Ishikawa (cell line): Measurements from ENCODE around the gene CPLANE1.

ENCODE experiments used
- CEBPB ChIP-seq: IDR thresholded peaks from 2 replicates; pipeline ENCODE4 v1.6.1; 2012
- CREB1 ChIP-seq: IDR thresholded peaks from 2 replicates; pipeline ENCODE4 v1.6.1; 2012; ENCODE audit warnings: low read depth
- EP300 ChIP-seq: IDR thresholded peaks from 2 replicates; pipeline ENCODE4 v1.6.1; 2012; ENCODE audit warnings: borderline replicate concordance
- FOXM1 ChIP-seq: IDR thresholded peaks from 2 replicates; pipeline ENCODE4 v1.6.1; 2012; ENCODE audit warnings: low read depth, borderline replicate concordance
- NFIC ChIP-seq: IDR thresholded peaks from 2 replicates; pipeline ENCODE4 v1.6.1; 2012
- RAD21 ChIP-seq: IDR thresholded peaks from 2 replicates; pipeline ENCODE4 v1.6.1; 2012; ENCODE audit warnings: low read depth
- REST ChIP-seq: IDR thresholded peaks from 2 replicates; pipeline ENCODE4 v1.6.1; 2012; ENCODE audit warnings: low read depth, mild to moderate bottlenecking
- TAF1 ChIP-seq: IDR thresholded peaks from 2 replicates; pipeline ENCODE4 v1.6.1; 2012; ENCODE audit warnings: low read depth, mild to moderate bottlenecking
- USF1 ChIP-seq: IDR thresholded peaks from 2 replicates; pipeline ENCODE4 v1.6.1; 2012
- YY1 ChIP-seq: IDR thresholded peaks from 2 replicates; pipeline ENCODE4 v1.6.1; 2012; ENCODE audit warnings: low read depth
- ZBTB7A ChIP-seq: IDR thresholded peaks from 2 replicates; pipeline ENCODE4 v1.6.1; 2012; ENCODE audit warnings: low read depth
- TF ChIP-seq, protein P1 (sequence below): IDR thresholded peaks from 2 replicates; pipeline ENCODE4 v1.6.1; 2012

- TF ChIP-seq RAD21: no peak
- TF ChIP-seq TAF1: no peak
- TF ChIP-seq NFIC: no peak
- no peak for TF ChIP-seq CEBPB
- no peak for TF ChIP-seq EP300
- TF ChIP-seq, protein P1, sequence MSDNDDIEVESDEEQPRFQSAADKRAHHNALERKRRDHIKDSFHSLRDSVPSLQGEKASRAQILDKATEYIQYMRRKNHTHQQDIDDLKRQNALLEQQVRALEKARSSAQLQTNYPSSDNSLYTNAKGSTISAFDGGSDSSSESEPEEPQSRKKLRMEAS: no peak
- no peak for TF ChIP-seq ZBTB7A
- no peak for TF ChIP-seq CREB1
- TF ChIP-seq REST: no peak
- TF ChIP-seq FOXM1: no peak
- TF ChIP-seq YY1: no peak
- TF ChIP-seq USF1: no peak
Observed at GRCh38 chr5:37214550-37214949, 34.6 kb downstream of the CPLANE1 start.
